Glutamatergic neuron (in vitro differentiated cells): ENCODE measurements around the gene SLC38A9. TPM values are rescaled to one million over a fixed set of nuclear protein-coding genes. Genes with fewer than 3 reads are reported as not detected.
"Not testable (repeated sequence)": the region's sequence is repeated elsewhere in the genome, so short reads cannot be mapped to it uniquely, and the experiment has no call there.

Experiments used
- DNase-seq: peaks from one replicate; pipeline ENCODE4 v3.0.0; 2022
- H3K27ac Mint-ChIP-seq: one replicate; pipeline ENCODE4 v1.8.0; 2020; ENCODE audit warnings: mild to moderate bottlenecking, mixed read lengths, inconsistent platforms; ENCODE audit not compliant: unreplicated experiment
- H3K27me3 Mint-ChIP-seq: one replicate; pipeline ENCODE4 v1.8.0; 2020; ENCODE audit warnings: mild to moderate bottlenecking, moderate library complexity, mixed read lengths, inconsistent platforms; ENCODE audit not compliant: unreplicated experiment
- H3K36me3 Mint-ChIP-seq: one replicate; pipeline ENCODE4 v1.8.0; 2020; ENCODE audit warnings: mild to moderate bottlenecking, mixed read lengths, inconsistent platforms; ENCODE audit not compliant: unreplicated experiment
- H3K4me1 Mint-ChIP-seq: one replicate; pipeline ENCODE4 v1.8.0; 2020; ENCODE audit warnings: mild to moderate bottlenecking, low read depth, mixed read lengths, inconsistent platforms; ENCODE audit not compliant: unreplicated experiment
- H3K4me3 Mint-ChIP-seq: one replicate; pipeline ENCODE4 v1.8.0; 2020; ENCODE audit warnings: mild to moderate bottlenecking, mixed read lengths, inconsistent platforms; ENCODE audit not compliant: unreplicated experiment
- H3K9me3 Mint-ChIP-seq: one replicate; pipeline ENCODE4 v1.8.0; 2020; ENCODE audit warnings: mild to moderate bottlenecking, moderate library complexity, mixed read lengths, inconsistent platforms; ENCODE audit not compliant: unreplicated experiment
- CTCF ChIP-seq: fragments of 200-600 bp; sonication (generic); IDR thresholded peaks from one replicate; pipeline ENCODE4 v1.5.0; 2021; ENCODE audit not compliant: partially characterized antibody, unreplicated experiment
- total RNA-seq: library from RNA; stranded (reverse); fragmentation: NEBNext Ultra II Directional; extraction: Animal tissue kit (Norgen Biotek cat#: 25700); gene quantifications from one replicate; pipeline ENCODE4 v1.2.1, GENCODE V29; 2021; ENCODE audit not compliant: unreplicated experiment

The SLC38A9 gene
- total RNA-seq, 1 donor from 2014 or later, result 40.1 TPM

- Mint-ChIP-seq H3K27ac (no peak overlapping the region), H3K9me3 (peaks cover 2% of the 10 kb centered on the region), H3K4me1 (no peaks in the 10 kb centered on the region), H3K4me3 (no peak overlapping the region), H3K36me3 (no peaks in the 10 kb centered on the region), H3K27me3 (no peaks in the 10 kb centered on the region)
- DNase-seq, result no peak
- no peak for TF ChIP-seq CTCF
These were observed 93.8 kb downstream of the SLC38A9 start for GRCh38 chr5:55618318-55618717.

DNA sequence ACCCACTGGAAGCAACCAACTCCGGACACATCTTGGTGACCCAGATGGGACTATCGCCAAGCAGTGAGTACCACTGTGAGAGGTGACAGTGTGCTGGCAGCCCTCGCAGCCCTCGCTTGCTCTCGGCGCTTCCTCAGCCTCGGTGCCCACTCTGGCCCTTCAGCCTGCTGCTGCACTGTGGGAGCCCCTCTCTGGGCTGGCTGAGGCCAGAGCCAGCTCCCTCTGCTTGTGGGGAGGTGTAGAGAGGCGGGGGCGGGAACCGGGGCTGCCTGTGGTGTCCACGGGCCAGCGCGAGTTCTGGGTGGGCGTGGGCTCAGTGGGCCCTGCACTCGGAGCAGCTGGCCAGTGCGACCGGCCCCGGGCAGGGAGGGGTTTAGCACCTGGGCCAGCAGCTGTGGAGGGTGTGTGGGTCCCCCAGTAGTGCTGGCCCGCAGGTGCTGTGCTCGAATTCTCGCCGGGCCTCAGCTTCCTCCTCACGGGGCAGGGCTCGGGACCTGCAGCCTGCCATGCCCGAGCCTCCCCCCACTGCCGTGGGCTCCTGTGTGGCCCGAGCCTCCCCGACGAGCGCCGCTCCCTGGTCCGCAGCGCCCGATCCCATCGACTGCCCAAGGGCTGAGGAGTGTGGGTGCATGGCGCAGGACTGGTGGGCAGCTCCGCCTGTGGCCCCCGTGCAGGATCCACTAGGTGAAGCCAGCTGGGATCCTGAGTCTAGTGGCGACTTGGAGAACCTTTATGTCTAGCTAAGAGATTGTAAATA lies 98.8 kb downstream of the SLC38A9 start:
- Mint-ChIP-seq H3K27me3 (no peaks in the 10 kb centered on the region), H3K36me3 (no peaks in the 10 kb centered on the region), H3K9me3 (peaks cover 2% of the 10 kb centered on the region), H3K4me3 (no peak overlapping the region), H3K4me1 (no peaks in the 10 kb centered on the region), H3K27ac (no peak overlapping the region)
- no peak for DNase-seq
- TF ChIP-seq CTCF, result no peak

DNA sequence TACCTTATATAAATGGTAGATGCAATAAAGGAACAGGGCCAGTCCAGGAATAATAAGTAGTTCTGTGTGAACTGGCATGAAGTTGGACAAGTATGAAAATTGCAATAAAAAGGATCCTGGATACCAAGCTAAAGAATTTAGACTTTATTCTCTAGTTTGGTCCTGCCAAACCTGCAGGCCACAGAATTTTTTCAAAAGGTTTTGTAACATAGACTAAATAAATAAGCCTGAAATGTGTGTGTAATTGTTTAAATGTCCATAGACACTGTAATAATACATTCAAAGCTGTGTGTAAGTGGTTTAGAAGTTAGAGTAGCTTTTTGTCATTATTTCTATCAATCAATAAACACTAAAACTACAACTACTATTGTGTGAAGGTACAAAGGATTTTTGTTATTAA lies 101.6 kb downstream of the SLC38A9 start:
- Mint-ChIP-seq H3K4me3 (no peak overlapping the region), H3K27me3 (peaks cover 2% of the 10 kb centered on the region), H3K36me3 (no peaks in the 10 kb centered on the region), H3K9me3 (peaks cover 2% of the 10 kb centered on the region), H3K27ac (no peak overlapping the region), H3K4me1 (no peaks in the 10 kb centered on the region)
- DNase-seq, result no peak
- no peak for TF ChIP-seq CTCF

GRCh38 chr5:55609413-55609812 lies 102.7 kb downstream of the SLC38A9 start:
- peaks cover 2% of the 10 kb centered on the region for H3K9me3 Mint-ChIP-seq
- DNase-seq, result no peak
- peaks cover 2% of the 10 kb centered on the region for H3K27me3 Mint-ChIP-seq
- no peak overlapping the region for H3K27ac Mint-ChIP-seq
- no peak overlapping the region for H3K4me3 Mint-ChIP-seq
- TF ChIP-seq CTCF, result no peak
- no peaks in the 10 kb centered on the region for H3K4me1 Mint-ChIP-seq
- no peaks in the 10 kb centered on the region for H3K36me3 Mint-ChIP-seq

DNA sequence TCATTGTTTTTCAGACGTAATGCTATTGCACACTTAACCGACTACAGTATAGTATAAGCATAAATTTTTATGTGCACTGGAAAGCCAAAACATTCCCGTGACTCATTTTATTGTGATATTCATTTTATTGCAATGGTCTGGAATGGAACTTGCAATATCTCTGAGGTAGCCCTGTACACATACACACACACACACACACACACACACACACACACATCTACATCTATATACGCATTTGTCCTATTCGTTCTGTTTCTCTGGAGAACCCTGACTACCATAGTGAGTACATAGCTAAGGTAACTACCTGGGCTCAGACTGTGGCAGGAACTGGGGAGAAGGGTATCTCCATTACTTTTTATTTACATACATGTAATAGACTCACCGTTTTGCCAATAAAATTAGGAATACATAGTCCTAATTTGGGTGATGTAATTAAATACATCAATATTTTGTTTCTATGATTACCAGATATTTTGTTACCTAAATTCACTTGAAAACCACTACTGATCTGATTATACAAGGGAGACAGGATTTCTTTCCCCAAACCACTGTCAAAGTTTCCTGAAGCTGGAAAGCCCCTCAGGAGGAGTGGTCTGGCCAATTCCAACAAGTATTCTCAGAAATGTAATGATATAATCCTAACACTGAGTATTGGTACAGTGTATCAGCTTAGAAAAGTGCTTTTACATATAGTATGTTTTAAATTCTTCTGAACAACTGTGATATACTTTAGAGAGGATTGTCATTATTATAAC lies 103.4 kb downstream of the SLC38A9 start:
- no peak for TF ChIP-seq CTCF
- no peaks in the 10 kb centered on the region for H3K36me3 Mint-ChIP-seq
- no peaks in the 10 kb centered on the region for H3K9me3 Mint-ChIP-seq
- H3K27me3 Mint-ChIP-seq, result peaks cover 2% of the 10 kb centered on the region
- no peak overlapping the region for H3K4me3 Mint-ChIP-seq
- H3K27ac Mint-ChIP-seq, result no peak overlapping the region
- no peak for DNase-seq
- no peaks in the 10 kb centered on the region for H3K4me1 Mint-ChIP-seq

DNA sequence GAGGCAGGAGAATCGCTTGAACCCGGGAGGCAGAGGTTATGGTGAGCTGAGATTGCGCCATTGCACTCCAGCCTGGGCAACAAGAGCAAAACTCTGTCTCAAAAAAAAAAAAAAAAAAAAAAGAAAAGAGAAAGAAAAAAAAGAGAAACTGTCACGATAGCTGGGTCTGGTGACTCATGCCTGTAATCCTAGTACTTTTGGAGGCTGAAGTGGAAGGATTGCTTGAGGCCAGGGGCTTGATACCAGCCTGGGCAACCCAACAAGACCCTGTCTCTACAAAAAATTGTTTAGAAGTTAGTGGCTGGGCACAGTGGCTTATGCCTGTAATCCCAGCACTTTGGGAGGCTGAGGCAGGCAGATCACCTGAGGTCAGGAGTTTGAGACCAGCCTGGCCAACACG lies 104.8 kb downstream of the SLC38A9 start:
- DNase-seq, H3K4me1 Mint-ChIP-seq, H3K4me3 Mint-ChIP-seq, H3K27me3 Mint-ChIP-seq, H3K9me3 Mint-ChIP-seq, H3K36me3 Mint-ChIP-seq, H3K27ac Mint-ChIP-seq: not testable (repeated sequence)
